ENCODE data around the gene C19orf12.

Gene C19orf12

DNA sequence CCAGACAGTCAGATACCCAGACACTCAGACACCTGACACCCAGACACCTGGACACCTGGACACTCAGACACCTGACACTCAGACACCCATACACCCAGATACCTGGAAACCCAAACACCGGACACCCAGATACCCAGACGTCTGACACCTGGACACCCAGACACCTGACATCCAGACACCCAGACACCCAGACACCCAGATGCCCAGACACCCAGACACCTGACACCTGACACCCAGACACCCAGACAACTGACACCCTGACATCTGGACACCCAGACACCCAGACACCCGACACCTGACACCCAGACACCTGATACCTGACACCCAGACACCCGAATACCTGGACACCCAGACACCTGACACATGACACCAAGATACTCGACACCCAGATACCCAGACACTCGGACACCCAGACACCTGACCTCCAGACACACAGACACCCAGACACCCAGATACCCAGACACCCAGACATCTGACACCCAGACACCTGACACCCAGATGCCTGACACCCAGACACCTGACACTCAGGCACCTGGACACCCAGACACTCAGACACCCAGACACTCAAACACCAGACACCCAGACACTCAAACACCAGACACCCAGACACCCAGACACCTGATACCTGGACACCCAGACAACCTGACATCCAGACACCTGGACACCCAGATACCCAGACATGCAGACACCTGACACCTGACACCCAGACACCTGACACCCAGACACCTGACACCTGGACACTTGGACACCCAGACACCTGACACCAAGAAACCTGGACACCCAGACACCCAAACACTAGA lies 19.1 kb downstream of the C19orf12 start:
- no peak for DNase-seq

DNA sequence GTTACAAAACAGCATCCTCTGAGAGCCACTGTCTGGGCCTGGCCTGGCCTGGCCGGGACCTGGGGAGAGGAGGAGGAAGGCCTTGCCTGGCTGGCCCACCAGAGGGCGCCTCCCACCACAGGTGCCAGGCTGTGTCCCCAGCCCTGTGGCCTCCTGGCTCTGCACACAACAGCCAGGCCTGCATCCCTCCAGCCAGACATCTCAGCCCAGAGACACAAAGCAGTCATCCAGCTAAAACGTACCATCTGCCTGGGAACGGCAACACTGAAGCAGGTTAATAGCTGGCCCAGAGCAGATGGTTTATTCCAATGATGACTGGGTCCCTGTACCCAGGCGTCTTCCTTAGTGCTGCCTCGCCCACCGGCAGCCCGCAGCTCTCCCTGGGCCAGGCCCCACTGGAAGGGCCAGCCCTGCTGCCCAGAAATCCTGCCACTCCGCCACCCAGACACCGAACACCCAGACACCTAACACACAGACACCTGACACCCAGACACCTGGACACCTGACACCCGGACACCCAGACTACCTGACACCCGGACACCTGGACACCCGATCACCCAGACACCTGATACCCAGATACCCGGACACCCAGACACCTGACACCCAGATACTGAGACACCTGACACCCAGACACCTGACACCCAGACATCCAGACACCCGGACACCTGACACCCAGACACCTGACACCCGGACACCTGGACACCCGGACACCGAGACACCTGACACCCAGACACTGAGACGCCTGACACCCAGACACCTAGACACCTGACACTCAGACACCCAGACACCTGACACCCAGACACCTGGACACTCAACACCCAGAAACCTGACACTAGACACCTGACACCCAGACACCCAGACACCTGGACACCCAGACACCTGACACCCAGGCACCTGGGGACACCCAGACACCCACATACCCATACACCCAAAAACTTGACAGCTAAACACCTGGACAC lies 20.1 kb downstream of the C19orf12 start:
- DNase-seq: peak; percentile 59 to 87

DNA sequence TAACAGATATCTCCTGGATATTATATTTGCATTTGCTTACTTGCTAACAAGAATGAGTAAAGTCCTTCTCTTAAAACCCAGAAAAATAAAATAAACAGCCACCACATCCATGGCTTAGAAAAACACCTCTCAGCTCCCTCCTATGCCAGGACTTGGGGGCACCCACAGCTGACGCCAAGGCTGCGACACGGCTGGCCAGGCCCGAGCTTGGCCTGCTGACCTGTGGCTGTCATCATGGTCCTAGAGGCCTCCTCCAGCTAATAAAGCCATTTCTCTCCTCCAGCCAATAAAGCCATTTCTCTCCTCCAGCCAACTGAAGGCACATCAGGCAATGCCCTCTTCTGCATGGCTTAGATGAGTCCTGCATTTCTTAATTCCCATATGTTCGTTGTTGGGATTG lies 20.9 kb downstream of the C19orf12 start:
- DNase-seq: no peak

DNA sequence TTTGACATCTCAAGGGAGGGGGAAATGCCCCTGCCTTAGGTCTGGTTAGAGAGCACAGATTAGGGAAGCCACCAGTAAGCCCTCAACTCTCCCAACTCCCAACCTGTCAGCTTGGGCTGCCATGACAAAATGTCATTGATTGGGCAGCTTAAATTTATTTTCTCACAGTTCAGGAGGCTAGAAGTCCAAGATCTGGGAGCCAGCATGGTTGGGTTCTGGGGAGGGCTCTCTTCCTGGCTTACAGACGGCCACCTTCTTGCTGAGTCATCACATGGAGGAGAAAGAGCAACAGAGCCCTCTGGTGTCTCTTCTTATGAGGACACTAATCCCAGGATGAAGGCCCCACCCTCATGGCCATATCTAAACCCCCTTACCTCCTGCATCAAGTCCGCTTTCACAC lies 24.2 kb downstream of the C19orf12 start:
- peak; percentile 35 to 63 for DNase-seq

DNA sequence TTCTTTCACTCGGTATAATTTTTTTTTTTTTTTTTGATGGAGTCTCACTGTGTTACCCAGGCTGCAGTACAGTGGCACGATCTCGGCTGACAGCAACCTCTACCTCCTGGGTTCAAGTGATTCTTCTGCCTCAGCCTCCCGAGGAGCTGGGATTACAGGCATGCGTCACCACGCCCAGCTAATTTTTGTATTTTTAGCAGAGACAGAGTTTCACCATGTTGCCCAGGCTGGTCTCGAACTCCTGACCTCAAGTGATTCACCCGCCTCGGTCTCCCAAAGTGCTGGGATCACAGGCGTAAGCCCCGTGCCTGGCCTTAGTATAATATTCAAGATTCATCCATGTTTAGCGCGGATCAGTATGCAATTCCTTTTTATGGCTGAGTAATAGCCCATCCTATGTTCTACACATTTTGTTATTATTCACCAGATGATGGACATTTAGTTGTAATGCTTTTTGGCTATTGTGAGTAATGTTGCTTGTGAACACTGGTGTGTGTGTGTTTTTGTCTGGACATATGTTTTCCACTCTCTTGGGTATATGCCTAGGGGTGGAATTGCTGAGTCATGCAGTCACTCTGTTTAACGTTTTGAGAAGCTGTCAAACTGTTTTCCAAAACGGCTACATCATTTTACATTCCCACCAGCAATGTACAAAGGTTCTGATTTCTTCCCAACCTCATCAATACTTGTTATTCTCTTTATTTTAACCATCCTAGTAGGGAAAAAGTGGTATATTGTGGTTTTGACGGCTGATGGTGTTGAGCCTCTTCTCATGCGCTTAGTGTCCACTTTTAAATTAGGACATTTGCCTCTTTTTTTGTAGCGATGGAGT lies 26.9 kb downstream of the C19orf12 start:
- no peak for DNase-seq

DNA sequence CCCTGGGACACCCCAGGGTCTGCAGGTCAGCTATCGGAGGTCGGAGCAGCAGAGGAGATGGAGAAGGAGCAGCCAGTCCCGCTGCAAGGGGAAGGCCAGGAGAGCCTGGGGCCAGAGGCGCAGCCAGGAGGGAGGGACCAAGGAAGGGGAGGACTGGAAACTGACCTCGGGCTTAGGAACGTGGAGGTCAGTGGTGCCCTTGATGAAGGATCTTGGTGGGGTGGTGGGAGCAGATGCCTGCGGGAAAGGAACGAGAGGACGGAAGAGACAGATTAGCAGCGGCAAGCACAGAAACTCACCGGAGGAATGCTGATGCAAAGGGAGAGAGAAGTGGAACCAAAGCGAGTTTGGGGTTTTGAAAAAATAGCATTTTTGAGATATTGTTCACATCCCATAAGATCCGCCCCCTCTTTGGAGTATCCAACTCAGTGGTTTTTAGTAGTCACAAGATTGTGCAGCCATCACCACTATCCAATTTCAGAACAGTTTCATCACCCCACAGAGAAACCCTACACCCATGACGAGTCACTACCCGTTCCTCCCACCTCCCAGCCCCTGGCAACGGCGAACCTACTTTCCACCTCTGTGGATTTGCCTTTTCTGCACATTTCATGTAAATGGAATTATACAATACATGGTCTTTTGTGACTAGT lies 27.7 kb downstream of the C19orf12 start:
- DNase-seq: no peak

DNA sequence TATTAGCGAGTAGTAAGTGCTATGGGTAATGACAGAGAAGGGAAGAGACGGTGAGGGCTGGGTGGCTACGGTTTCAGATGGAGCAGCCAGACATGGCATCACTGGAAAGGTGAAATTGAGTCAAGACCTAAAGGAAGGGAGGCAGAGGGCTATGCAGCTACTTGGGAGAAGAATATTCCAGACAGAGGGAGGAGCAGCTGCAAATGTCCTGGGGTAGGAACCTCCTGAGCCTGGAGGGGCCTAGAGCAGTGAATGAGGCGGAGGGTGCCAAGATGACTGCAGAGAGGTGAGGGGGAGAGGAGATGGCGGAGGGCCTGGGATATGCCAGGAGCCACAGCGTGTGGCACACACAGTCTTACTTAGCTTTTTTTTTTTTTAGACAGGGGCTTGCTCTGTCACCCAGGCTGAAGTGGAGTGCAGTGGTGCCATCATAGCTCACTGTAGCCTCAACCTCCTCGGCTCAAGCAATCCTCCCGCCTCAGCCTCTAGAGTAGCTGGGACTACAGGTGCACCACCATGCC lies 28.7 kb downstream of the C19orf12 start:
- DNase-seq: no peak

DNA sequence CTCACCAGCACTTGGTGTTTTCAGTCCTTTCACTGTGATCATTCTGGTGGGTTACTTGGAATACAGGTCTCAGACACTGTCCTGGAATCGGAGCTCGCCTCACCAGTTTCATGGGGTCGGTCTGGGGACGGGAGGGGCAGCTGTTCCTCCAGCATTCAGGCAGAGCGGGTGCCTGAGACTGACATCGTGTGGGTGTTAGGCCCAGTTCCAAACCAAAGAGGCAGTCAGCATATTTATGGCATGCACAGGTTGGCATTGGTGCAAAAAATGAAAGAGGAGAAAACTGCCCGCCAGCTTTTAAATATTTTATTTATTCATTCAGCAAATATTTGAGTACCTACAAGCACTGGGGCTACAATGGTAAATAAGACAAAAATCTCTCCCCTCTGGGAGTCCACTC lies 29.7 kb downstream of the C19orf12 start:
- no peak for DNase-seq

DNA sequence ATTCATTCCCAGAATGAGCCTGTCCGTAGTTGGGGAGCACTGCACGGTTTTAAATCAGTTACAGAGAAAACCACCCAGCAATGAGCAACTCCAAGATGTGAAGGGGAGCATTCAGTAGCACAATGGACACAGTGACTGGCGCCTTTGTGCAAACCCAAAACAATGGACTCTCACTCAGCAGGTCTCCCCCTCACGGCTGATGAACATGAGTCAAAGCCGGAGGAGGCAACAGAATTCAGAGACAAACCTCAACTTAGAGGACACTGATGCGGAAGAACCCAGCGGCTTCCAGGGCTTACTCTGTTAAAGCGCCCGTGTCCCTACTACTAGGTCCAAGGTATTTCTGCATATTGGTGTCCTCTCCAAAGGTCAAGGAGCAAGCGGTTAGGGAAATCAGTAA lies 32.1 kb downstream of the C19orf12 start:
- DNase-seq: no peak

DNA sequence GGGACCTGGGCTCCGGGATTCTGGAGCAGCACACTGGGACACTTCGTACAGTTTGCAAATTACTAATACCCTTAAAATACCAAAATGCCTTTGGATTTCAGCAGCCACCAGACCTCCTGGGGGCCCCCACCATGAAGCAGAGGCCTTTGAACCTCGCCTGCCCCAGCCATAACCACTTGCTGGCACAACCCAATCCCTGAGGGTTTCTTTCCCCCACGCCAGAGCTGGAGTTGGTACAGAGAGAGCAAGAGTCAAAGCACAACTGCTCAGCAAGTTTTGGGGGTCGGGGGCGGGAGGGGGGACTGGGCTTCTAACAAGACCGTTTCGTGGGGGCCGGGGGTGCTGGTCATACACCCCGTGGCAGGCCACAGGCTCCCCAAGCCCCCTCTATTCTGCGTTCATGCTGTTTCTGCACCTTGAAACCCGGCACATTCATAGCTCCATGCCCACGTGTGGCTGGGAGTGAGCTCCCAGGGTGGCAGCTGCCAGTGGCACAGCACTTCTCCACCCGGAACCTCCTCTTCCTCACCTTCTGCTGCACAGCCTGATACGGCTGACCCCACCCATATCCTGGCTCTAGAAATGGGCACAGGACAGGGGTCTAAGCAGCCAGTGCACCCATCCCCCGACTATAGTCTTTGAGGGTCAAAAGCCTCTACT lies 32.7 kb downstream of the C19orf12 start:
- no peak for DNase-seq

DNA sequence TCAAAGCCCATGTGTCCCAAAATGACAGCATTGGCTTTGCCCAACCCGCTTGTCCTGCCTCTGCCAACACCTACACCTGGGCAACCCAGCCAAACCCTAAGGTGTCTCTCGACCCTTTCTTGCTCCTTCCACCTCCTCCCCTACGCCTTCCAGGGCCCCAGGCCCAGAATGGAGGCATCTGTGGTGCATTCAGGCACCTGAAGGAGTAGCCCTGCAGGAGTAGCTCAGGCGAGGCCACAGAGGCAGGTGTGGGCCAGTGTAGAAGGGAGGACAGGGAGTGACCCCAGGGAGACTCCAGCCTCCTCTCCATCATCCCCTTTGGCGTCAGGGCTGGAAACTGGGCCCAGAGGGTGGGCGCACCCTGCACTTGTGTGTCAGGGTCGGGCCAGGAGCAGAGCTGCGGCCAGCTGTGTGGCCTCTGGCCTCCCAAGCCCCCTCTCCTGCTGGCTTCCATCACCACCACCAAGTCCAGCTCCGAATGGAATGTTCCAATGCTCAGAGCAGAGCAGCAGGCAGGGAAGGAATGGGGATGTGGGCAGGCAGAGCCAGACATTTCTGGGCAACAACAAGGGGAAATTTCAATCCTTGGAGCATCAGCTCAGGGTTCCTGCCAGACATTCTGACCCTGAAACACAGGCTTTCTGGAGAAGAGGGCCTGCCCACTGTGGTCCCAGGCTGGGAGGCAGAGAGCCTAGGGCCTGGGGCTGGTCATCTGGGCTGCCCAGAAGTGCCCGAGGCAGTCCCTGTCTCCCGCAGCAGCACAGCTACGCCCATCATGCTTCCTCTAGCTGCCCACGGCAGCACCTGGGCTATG lies 33.4 kb downstream of the C19orf12 start:
- DNase-seq: no peak

DNA sequence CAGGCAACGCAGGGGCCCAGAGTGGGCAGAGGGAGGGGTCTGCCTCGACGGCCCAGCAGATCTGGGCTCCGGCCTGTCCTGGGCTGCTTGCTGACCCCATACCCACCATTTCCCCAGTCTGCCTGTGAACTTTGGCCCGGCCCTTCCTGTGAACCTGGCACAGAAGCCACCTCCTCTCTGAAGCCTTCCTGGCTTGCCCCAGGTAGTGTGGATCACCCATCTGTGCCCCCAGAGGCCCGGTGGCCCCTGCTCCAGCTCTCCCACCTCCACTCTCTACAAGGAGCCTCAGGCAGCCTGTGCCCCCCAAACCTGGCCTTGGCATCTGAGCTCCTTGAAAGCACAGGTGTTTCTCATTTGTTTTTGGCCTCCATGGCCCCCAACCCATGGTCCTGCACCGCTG lies 34.1 kb downstream of the C19orf12 start:
- no peak for DNase-seq

DNA sequence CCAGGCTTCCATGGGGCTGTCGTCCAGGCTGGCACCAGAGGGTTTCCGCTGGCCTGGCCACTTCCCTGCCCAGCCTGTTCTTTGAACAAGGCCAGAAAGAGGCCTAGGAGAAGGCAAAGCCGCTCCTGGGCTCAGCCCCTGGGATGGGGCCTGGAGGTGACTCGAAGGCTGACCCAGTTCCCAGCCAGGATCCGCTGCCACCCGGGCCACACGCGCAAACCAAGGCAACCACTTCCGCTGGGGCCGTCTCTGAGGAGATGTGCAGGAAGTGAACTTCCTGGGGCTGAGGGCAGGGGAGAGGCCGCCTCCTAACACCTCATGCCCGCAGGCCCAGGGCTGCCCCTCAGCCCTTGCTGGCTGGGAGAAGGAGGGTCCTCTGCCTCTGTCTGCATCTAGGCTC lies 34.6 kb downstream of the C19orf12 start:
- DNase-seq: no peak

DNA sequence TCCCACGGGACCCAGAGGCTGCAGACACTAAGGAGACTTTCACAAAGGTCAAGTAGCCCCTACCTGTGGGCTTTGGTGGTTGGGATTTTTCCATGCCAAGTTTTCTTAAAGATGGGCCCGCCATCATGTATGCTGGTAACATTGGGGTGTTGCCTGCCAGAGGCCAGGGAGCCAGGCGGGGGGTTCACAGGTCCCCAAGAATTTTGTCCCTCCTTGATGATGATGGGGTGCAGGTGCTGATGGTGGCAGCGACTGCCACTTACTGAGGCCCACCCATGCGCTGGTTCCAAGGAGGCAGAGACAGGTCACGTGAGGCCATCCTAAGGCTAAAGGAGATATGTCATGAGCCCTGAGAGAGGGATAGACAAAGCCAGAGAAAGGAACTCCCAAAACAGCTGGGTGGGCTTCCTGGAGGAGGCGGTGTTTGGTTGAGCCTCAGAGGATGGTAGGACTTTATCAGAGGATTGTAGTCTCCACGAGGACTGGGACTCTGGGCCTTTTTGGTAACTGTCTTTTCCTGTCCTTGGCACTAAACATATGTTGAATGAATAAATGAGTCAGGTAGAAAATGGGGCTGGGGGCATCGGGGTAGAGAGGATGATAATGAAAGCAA lies 35.4 kb downstream of the C19orf12 start:
- DNase-seq: no peak

DNA sequence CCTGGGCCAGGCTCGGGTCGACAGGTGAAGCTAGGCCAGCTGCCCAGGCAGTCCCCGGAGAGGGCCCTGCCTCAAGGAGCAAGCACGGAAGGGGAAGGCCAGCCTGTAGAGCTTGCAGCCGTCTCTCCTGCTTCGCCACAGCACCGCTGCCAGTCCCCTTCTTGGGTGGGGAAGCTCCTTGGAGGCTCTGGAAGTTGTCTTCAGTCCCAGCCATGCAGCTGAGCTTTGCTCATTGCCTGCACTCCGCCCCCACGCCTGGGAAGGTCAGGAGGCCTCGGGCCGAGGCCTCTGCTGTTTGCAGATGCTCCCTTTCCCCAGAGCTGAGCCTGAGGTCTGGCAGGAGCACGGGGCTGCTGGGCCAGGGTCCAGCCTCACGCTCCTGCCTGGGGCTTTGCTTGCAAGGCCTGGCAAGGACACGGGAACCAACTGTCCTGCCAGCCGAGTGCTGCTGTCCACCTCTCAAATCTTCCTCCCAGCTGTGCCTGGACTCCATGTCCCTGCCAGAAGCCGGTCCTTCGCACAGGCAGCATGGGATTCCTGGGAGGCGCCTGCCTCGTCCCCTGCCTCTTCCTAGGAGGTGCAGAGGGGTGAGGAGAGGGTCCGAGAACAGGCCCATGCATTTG lies 36.5 kb downstream of the C19orf12 start:
- DNase-seq: no peak

DNA sequence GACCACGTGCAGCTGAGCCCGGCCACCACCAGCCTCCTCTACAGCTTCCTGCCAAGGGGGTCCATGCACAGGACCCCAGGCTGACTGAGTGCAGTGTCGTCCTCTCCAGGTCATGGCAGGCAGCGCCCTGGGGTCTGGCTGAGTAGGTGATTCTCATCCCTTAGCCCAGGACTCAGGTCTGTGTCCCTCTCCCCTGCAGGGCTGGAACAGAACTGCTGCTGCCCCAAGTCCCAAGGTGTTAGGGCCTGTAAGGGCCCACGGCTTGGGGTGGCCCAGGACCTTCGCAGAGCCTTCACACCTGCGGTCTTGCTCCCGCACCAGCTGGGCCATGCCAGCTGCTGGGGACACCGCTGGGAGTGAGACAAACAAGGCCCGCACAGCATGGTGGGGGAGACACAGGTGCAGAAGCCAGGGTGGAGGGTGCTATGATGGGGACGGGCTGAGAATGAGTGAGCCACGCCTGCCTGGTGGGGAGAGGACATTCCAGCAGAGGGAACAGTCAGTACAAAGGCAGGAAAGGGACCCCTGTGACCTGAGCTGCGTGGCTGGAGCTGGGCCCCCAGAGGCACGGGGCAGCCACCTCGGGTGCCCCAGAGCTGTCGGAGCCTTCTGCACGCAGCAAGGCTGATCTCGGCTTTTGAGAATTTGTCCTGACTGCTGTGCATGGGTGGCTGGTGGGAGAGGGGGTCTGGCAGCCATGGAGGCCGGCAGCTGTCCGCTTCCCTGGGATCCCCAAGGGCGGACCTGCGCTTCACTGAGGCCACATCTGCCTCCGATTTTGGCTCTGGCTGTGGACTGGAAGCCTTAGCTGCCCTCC lies 37.9 kb downstream of the C19orf12 start:
- DNase-seq: no peak

DNA sequence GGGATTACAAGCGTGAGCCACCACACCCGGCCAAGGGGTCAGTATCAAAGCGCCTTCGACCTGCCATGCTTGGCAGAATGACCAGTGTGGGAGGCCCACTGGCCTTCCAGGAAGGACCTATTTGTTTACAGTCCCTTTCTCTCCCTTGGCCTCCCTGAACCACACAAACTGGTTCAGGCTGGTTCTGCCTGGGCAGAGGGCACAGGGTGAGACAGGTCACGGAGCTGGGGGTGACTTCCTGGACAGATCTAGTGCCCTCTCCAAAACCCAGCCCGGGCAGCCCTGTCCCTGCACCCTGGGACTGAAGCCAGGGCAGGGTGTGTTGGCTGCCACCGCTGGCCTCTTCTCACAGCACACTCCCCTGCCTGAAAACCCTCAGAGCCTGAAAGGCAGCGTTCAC lies 38.5 kb downstream of the C19orf12 start:
- DNase-seq: no peak

DNA sequence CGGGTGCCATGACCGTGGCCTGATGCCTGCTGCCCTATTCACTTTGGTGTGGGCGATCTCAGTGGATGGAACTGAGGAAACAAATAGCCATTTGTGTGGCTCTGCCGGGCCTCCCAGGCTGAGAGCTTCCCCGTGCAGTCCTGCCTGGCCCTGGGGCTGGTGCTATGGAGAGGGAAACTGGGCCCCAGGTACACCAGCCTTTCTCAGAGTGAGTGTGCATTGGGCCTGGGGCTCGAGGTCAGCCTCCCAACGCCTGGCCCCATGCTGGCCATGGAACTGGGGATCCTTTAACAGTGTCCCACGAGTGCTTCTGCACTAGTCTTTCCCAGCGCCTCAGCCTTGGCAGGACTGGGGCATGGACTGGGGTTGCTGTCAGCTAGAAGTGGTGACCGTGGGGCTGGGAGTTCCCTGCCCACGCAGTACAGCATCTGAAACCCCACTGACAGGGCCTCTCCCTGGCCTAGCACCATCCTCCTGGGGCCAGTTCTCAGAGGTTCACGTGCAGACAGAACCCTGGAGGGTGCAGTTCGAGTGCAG lies 39.3 kb downstream of the C19orf12 start:
- DNase-seq: no peak
